Stimulated activated CD4-positive, alpha-beta T cell treated with anti-CD3 and anti-CD28 coated beads, Interleukin-4, amount 100 ng/mL, for 1 hour (primary cell): ENCODE results near the gene ABCA7.

ENCODE experiments used
- DNase-seq: peaks from one replicate; pipeline ENCODE4 v3.0.0-alpha.2; 2020

The ABCA7 gene

GRCh38 chr19:1041835-1042685, 2.2 kb downstream of the ABCA7 start:
- no peak for DNase-seq

- no peak for DNase-seq
These were observed 3.0 kb downstream of the ABCA7 start for GRCh38 chr19:1042689-1043511.

GRCh38 chr19:1045247-1045603, 5.3 kb downstream of the ABCA7 start:
- peak; percentile 61 for DNase-seq

DNA sequence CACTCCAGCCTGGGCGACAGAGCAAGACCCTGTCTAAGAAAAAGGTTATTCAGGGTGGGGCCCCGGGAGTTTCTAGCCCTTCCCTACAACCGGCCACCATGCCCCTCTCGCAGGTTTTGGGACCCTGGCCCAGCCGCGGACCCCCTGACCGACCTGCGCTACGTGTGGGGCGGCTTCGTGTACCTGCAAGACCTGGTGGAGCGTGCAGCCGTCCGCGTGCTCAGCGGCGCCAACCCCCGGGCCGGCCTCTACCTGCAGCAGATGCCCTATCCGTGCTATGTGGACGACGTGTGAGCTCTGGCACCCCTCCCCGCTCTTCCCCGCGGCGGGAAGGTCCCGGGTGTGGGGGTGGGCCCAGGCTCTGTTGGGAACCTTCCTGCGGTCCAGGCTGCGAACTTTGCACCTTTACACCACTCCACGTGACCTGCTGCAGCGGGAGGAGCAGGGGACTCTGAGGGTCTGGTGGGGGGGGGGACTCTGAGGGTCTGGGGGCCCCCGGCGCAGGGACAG, 6.3 kb downstream of the ABCA7 start:
- no peak for DNase-seq

DNA sequence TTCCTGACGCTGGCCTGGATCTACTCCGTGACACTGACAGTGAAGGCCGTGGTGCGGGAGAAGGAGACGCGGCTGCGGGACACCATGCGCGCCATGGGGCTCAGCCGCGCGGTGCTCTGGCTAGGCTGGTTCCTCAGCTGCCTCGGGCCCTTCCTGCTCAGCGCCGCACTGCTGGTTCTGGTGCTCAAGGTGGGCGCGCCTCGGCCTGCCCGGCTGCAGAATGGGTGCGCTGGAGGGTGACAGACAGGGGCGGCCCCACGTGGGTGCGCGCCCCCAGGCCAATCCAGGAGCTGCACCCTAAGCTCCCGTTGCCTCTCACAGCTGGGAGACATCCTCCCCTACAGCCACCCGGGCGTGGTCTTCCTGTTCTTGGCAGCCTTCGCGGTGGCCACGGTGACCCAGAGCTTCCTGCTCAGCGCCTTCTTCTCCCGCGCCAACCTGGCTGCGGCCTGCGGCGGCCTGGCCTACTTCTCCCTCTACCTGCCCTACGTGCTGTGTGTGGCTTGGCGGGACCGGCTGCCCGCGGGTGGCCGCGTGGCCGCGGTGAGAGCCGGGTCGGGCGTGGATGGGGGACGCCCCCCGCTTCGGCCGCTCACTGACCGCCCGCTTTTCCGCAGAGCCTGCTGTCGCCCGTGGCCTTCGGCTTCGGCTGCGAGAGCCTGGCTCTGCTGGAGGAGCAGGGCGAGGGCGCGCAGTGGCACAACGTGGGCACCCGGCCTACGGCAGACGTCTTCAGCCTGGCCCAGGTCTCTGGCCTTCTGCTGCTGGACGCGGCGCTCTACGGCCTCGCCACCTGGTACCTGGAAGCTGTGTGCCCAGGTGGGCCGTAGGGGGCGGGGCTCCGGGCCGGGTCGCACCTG, 7.2 kb downstream of the ABCA7 start:
- no peak for DNase-seq

DNA sequence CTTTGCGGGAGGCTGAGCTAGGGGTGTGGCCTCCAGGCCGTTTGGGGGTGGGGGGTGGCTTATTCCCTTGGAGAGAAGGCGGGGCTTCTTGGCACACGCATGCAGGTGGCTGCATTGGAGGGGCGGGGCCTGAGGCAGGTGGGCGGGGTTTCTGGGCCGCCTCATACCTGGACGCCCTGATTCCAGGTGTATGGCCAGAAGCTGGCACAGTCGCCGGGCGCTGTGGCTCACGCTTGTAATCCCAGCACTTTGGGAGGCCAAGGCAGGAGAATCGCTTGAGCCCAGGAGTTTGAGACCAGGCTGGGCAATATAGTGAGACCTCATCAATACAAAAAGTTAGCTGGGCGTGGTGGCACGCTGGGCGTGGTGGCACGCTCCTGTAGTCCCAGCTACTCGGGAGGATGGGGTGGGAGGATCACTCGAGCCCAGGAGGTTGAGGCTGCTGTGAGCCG, 7.8 kb downstream of the ABCA7 start:
- no peak for DNase-seq

DNA sequence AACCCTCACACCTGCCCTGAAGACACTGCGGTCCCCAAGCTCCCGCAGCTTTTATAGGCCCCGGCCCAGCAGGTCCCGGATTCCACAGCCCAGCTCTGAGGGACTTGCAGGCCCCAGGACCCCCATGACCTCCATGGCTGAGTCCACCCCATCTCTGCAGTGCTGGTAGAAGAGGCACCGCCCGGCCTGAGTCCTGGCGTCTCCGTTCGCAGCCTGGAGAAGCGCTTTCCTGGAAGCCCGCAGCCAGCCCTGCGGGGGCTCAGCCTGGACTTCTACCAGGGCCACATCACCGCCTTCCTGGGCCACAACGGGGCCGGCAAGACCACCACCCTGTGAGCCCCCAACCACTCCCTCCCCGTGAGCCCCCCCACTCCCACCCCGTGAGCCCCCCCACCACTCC, 9.2 kb downstream of the ABCA7 start:
- no peak for DNase-seq

GRCh38 chr19:1049800-1050199, 9.9 kb downstream of the ABCA7 start:
- DNase-seq = no peak

GRCh38 chr19:1050989-1051788, 11.3 kb downstream of the ABCA7 start:
- DNase-seq = no peak

DNA sequence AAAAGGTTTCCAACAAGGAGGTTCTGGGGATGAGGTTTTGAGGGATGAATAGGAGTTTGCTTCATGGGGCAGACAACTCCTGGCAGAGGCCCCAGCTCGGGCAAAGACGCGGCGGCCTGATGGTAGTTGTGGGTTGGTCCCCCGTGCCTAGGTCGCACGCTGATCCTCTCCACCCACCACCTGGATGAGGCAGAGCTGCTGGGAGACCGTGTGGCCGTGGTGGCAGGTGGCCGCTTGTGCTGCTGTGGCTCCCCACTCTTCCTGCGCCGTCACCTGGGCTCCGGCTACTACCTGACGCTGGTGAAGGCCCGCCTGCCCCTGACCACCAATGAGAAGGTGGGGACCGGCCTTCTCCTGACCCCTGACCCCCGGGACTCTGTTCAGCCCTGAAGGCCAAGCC, 11.9 kb downstream of the ABCA7 start:
- DNase-seq = no peak

- DNase-seq = no peak
These were observed 12.6 kb downstream of the ABCA7 start for GRCh38 chr19:1052349-1052975.

- DNase-seq = no peak
These were observed 13.5 kb downstream of the ABCA7 start for GRCh38 chr19:1053176-1054101.

DNA sequence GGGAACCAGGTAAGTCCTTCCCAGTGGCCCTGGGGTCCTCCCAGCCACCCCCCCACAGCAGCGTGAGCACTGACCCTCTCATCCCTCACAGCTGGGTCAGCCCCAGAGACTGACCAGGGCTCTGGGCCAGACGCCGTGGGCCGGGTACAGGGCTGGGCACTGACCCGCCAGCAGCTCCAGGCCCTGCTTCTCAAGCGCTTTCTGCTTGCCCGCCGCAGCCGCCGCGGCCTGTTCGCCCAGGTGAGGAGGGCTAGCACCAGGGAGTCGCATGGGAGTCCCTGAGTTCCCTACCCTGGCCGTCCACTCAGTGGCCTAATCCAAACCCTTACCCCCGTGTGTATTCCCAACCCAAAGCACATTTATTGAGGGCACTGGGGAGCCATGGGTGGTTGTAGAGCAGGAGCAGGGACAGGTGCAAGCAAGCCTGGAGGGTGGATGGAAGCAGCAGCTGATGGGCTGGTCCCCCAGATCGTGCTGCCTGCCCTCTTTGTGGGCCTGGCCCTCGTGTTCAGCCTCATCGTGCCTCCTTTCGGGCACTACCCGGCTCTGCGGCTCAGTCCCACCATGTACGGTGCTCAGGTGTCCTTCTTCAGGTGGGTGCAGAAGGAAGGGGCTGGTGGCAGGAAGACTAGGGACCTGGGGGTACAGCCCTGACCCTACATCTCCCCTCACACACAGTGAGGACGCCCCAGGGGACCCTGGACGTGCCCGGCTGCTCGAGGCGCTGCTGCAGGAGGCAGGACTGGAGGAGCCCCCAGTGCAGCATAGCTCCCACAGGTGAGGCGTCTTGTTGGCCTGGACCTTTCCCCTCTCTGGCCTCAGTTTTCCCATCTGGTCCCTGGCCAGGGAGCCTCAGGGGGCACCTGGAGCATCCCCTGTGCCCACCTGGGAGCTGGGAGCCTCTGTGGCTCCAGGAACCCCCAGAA, 14.5 kb downstream of the ABCA7 start:
- no peak for DNase-seq

DNA sequence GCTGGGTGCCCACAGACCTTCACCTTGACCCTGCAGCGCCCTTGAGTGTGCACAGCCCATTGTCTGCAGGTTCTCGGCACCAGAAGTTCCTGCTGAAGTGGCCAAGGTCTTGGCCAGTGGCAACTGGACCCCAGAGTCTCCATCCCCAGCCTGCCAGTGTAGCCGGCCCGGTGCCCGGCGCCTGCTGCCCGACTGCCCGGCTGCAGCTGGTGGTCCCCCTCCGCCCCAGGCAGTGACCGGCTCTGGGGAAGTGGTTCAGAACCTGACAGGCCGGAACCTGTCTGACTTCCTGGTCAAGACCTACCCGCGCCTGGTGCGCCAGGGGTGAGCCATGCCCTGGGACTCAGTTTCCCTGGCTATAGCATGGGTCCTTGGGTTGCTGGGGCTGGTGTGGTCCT, 15.1 kb downstream of the ABCA7 start:
- DNase-seq = no peak

DNA sequence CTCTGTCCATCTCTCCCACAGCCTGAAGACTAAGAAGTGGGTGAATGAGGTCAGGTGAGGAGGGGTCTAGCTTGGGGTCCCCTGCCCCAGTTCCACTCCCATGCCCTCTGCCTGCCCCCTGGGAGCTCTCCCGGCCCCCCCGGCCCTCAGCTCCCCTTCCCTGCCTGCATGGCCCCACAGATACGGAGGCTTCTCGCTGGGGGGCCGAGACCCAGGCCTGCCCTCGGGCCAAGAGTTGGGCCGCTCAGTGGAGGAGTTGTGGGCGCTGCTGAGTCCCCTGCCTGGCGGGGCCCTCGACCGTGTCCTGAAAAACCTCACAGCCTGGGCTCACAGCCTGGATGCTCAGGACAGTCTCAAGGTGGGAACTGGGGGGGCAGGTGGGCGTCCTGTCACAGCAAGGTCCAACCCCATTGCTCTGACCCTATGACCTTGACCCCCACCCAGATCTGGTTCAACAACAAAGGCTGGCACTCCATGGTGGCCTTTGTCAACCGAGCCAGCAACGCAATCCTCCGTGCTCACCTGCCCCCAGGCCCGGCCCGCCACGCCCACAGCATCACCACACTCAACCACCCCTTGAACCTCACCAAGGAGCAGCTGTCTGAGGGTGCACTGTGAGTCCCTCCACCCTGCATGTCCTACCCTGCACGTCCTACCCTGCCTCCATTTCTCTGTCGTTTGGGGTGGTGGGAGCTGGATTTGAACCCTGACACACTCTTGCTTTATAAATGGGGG, 16.1 kb downstream of the ABCA7 start:
- DNase-seq = no peak

GRCh38 chr19:1057176-1057855, 17.4 kb downstream of the ABCA7 start:
- peak; percentile 44 for DNase-seq

DNA sequence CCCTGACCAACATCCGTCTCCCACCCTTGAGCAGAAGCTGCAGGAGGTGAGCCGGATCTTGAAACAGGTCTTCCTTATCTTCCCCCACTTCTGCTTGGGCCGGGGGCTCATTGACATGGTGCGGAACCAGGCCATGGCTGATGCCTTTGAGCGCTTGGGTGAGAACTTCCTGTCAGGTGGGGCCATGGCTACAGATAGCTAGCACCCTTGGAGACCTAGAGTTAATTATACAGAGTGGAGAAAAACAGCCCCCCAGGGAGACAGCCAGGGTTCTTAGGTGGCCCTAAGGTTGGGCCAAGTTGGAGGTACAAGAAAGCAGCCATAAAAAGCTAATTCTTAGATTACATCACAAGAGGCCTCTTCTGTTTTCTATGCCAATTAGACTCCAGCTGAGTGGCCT, 18.2 kb downstream of the ABCA7 start:
- DNase-seq = no peak

GRCh38 chr19:1060689-1061088, 20.8 kb downstream of the ABCA7 start:
- DNase-seq = no peak
